Fibroblast of lung (primary cell): ENCODE data around the gene MYADML2. TPM values are rescaled to one million over a fixed set of nuclear protein-coding genes. Genes with fewer than 3 reads are reported as not detected.

Experiments
- DNase-seq, 2 donors: peaks; one replicate each; pipeline versions ENCODE4 v3.0.0 to v3.0.0-alpha.2; 2010; ENCODE audit warnings: low read depth in 2 of 2
- H2AFZ ChIP-seq: 2 replicates; pipeline ENCODE4 v1.5.1; 2012; ENCODE audit warnings: low read length, control low read depth, inconsistent platforms
- H3K27ac ChIP-seq: 2 replicates; pipeline ENCODE4 v1.5.1; 2011; ENCODE audit warnings: low read length, control low read depth; ENCODE audit not compliant: insufficient read depth
- H3K27me3 ChIP-seq: 2 replicates; pipeline ENCODE4 v1.5.1; 2011; ENCODE audit warnings: mild to moderate bottlenecking, low read length; ENCODE audit not compliant: control insufficient read depth, insufficient read depth
- H3K36me3 ChIP-seq: 2 replicates; pipeline ENCODE4 v1.5.1; 2011; ENCODE audit warnings: low read length; ENCODE audit not compliant: control insufficient read depth, insufficient read depth
- H3K4me1 ChIP-seq: 2 replicates; pipeline ENCODE4 v1.5.1; 2011; ENCODE audit warnings: low read length; ENCODE audit not compliant: control insufficient read depth, insufficient read depth; ENCODE audit errors: extremely low read depth
- H3K4me2 ChIP-seq: 2 replicates; pipeline ENCODE4 v1.5.1; 2011; ENCODE audit warnings: low read length, control low read depth; ENCODE audit not compliant: insufficient read depth; ENCODE audit errors: extremely low read depth
- H3K4me3 ChIP-seq, 4 experiments: fragments of 200-600 bp in 1 of 4; sonication (generic) in 1 of 4; replicated peaks in 1 of 4; 2 replicates each; pipeline ENCODE4 v1.5.1; 2011 to 2016; ENCODE audit warnings: low read length in 4 of 4, low read depth in 3 of 4, mild to moderate bottlenecking in 3 of 4, control low read depth in 2 of 4, inconsistent platforms in 1 of 4, mixed read lengths in 1 of 4; ENCODE audit not compliant: insufficient read depth in 1 of 4; ENCODE audit errors: control extremely low read depth in 1 of 4
- H3K79me2 ChIP-seq: 2 replicates; pipeline ENCODE4 v1.5.1; 2012; ENCODE audit warnings: mild to moderate bottlenecking, low read length, inconsistent platforms; ENCODE audit not compliant: control insufficient read depth, insufficient read depth
- H3K9ac ChIP-seq: 2 replicates; pipeline ENCODE4 v1.5.1; 2011; ENCODE audit warnings: mild to moderate bottlenecking, low read length, control low read depth; ENCODE audit not compliant: insufficient read depth
- H3K9me3 ChIP-seq: 2 replicates; pipeline ENCODE4 v1.5.1; 2012; ENCODE audit warnings: low read depth, low read length; ENCODE audit not compliant: control insufficient read depth, insufficient read depth
- H4K20me1 ChIP-seq: 2 replicates; pipeline ENCODE4 v1.5.1; 2011; ENCODE audit warnings: low read length; ENCODE audit not compliant: control insufficient read depth, insufficient read depth; ENCODE audit errors: extremely low read depth
- CTCF ChIP-seq, 2 donors: IDR thresholded peaks in 1 of 2; conservative IDR thresholded peaks in 1 of 2; 1 replicate in 1 of 2; 2 replicates in 1 of 2; pipeline ENCODE4 v1.5.1; 2011 to 2012; ENCODE audit warnings: low read length in 2 of 2, control low read depth in 1 of 2, inconsistent platforms in 1 of 2, low read depth in 1 of 2, mild to moderate bottlenecking in 1 of 2
- EZH2 ChIP-seq: IDR thresholded peaks from 2 replicates; pipeline ENCODE4 v1.5.1; 2012; ENCODE audit warnings: low read length, control low read depth, mild to moderate bottlenecking; ENCODE audit errors: missing control alignments
- polyA plus RNA-seq, 2 donors: library from polyadenylated mRNA; depleted of rRNA in 1 of 2; stranded (reverse) in 1 of 2; unstranded in 1 of 2; fragments of >200 nt; gene quantifications; 2 replicates each; pipeline ENCODE4 v1.2.1, GENCODE V29; 2011 to 2012; ENCODE audit warnings: missing spikeins in 1 of 2
- total RNA-seq: library from RNA; depleted of rRNA; stranded (reverse); fragments of >200 nt; gene quantifications from 2 replicates; pipeline ENCODE4 v1.2.1, GENCODE V29; 2014

The MYADML2 gene
- total and polyA plus RNA-seq, 2 donors (not counting 1 experiment from before 2014, with no cell fraction given), result not detected

GRCh38 chr17:81917565-81918332, 29.3 kb downstream of the MYADML2 start, which contains the start of gene SIRT7:
SIRT7 (minus strand) TSS chr17:81918176; CDS start chr17:81918131, 45 bp downstream.
- no peaks in the 10 kb centered on the region for H4K20me1 ChIP-seq
- H3K27ac ChIP-seq, result peak within 1 kb of the TSS; percentile 56
- peaks cover 54% of the 10 kb centered on the region for H3K79me2 ChIP-seq
- peaks cover 15% of the 10 kb centered on the region for H3K4me1 ChIP-seq
- H2AFZ ChIP-seq, result no peak within 1 kb of the TSS
- H3K36me3 ChIP-seq, result peaks cover 46% of the 10 kb centered on the region
- H3K4me3 ChIP-seq, result peak within 1 kb of the TSS; percentile 64 to 74 (median 70)
- peak; percentile 48 to 64 for DNase-seq
- no peak for TF ChIP-seq CTCF (conservative IDR thresholded peaks at IDR 0.05 in 1 of 2, IDR thresholded peaks at IDR 0.05 in 1 of 2; ENCODE audit: low read depth in 1 of 2, low read length in 2 of 2)
- no peak for TF ChIP-seq EZH2
- H3K4me2 ChIP-seq, result peak within 1 kb of the TSS; percentile 100
- H3K27me3 ChIP-seq, result no peaks in the 10 kb centered on the region
- peak within 1 kb of the TSS; percentile 72 for H3K9ac ChIP-seq
- H3K9me3 ChIP-seq, result no peaks in the 10 kb centered on the region

- H3K27ac ChIP-seq, result peak overlapping the region; percentile 12
- peaks cover 13% of the 10 kb centered on the region for H3K4me1 ChIP-seq
- H2AFZ ChIP-seq, result no peak overlapping the region
- no peaks in the 10 kb centered on the region for H3K9me3 ChIP-seq
- H3K9ac ChIP-seq, result no peak overlapping the region
- peak overlapping the region; percentile 100 for H3K4me2 ChIP-seq
- H3K79me2 ChIP-seq, result peaks cover 43% of the 10 kb centered on the region
- TF ChIP-seq CTCF (conservative IDR thresholded peaks at IDR 0.05 in 1 of 2, IDR thresholded peaks at IDR 0.05 in 1 of 2; ENCODE audit: low read depth in 1 of 2, low read length in 2 of 2) (no peak), EZH2 (no peak)
- no peaks in the 10 kb centered on the region for H4K20me1 ChIP-seq
- no peaks in the 10 kb centered on the region for H3K27me3 ChIP-seq
- H3K36me3 ChIP-seq, result peaks cover 43% of the 10 kb centered on the region
- peak overlapping the region; percentile 26 to 74 (median 70) for H3K4me3 ChIP-seq
- peak; percentile 41 to 72 for DNase-seq
Measured at GRCh38 chr17:81916234-81917001, 30.6 kb downstream of the MYADML2 start.

- H3K79me2 ChIP-seq, result peaks cover 33% of the 10 kb centered on the region
- H3K9me3 ChIP-seq, result no peaks in the 10 kb centered on the region
- DNase-seq, result no peak
- H3K4me3 ChIP-seq, result no peak overlapping the region
- no peaks in the 10 kb centered on the region for H4K20me1 ChIP-seq
- no peak overlapping the region for H2AFZ ChIP-seq
- H3K36me3 ChIP-seq, result peaks cover 38% of the 10 kb centered on the region
- TF ChIP-seq CTCF (conservative IDR thresholded peaks at IDR 0.05 in 1 of 2, IDR thresholded peaks at IDR 0.05 in 1 of 2; ENCODE audit: low read depth in 1 of 2, low read length in 2 of 2) (no peak), EZH2 (no peak)
- no peaks in the 10 kb centered on the region for H3K27me3 ChIP-seq
- H3K4me1 ChIP-seq, result peaks cover 8% of the 10 kb centered on the region
- H3K4me2 ChIP-seq, result no peak overlapping the region
- no peak overlapping the region for H3K9ac ChIP-seq
- H3K27ac ChIP-seq, result no peak overlapping the region
Measured at GRCh38 chr17:81915331-81915730, 31.7 kb downstream of the MYADML2 start.
